Measurements from ENCODE around the gene FAR1.

Gene FAR1

DNA sequence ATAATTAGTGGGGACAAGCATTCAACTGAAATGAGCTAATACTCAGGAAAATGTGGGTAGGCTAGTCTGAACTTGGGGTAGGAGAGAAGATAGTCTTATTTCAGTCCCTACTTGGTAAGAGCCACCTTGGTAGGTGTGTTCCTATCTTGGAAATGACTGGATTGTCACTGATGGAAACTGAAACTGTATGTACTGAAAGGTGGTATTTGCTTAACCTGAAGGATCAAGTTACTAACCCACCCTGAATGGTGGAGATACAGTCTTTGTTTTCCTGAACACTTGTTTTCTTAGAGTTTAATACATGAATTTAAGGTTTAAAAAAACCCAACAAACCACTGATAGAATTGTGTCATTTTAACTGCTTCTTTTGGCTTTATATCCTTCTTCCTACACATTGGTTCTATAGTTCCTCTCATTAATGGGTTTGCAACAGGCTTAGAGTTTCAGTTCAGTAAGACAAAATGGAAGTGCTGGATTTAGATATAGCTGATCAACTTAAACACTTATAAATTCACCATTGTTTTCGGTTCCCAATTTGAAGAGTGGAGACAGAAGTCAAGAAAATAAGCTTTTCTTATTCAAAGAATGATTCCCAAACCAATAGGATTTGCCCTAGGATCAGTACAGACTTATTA is 4.2 kb downstream of the FAR1 start:
- DNase-seq: no peak

DNA sequence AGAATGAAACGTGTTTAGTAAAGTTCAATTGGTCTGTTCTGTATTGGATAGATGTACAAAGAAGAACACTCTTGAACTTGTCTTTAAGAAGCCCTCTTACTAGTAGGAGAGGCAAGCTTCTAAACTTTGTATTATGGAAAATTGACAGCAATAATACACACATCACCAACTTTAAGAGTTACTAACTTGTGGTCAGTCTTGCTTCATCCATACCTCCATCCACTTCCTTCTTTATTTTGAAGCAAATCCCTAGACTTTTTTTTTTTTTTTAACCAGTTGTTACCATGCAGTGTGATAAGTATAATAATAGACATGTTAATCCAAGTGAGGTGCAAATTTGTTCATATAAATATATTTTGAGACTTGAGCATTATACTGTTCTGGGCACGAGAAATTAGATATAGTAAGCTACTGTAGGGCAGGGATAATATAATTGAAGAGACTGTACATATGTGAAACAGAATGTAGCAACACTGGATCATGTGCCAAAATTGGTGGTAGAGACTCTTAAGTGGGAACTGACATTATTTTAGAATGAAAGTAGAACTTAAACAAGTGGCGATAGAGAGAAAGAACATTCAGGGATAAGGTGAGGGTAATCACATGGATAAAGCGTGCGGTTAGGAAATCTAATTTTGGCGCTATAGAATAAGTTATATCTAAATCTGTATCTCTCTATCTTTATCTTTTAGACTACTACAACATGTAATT is 6.5 kb downstream of the FAR1 start:
- DNase-seq: no peak

DNA sequence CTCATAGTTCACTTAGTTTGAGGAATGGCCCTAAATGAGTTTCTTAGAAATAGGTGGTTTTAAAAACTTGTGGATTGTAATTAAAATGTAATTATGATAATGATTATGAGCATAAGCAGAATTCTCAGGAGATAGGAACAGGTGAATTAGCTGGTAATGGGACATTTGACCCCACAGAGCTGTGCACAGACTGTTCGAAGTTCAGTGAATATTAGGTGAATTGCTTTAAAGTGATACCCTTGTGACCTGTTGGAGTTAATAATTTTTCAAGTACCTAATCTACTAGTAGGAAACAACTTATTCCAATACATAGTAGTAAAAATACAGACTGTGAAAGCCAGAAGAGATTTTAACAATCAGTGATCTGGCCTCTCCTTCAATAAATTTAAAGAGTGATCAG is 8.1 kb downstream of the FAR1 start:
- DNase-seq: no peak

DNA sequence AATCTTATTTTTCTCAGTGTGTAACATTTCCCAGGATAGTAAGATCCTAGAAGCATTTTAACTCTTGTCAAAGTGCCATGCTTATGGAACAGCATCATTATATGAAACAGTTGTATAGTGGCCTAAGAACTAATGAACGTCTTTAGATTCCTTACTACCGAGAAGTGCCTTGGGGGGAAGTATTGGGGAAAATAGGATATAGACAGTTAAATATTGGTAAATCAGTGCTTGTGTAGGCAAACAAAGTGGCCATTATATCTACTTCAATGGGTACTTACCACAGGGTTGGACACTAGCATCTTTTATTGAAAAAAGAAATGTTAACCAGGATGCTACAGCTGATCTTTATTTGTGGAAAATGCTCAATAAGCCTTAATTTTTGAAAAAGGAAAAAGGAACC is 11.3 kb downstream of the FAR1 start:
- DNase-seq: no peak

DNA sequence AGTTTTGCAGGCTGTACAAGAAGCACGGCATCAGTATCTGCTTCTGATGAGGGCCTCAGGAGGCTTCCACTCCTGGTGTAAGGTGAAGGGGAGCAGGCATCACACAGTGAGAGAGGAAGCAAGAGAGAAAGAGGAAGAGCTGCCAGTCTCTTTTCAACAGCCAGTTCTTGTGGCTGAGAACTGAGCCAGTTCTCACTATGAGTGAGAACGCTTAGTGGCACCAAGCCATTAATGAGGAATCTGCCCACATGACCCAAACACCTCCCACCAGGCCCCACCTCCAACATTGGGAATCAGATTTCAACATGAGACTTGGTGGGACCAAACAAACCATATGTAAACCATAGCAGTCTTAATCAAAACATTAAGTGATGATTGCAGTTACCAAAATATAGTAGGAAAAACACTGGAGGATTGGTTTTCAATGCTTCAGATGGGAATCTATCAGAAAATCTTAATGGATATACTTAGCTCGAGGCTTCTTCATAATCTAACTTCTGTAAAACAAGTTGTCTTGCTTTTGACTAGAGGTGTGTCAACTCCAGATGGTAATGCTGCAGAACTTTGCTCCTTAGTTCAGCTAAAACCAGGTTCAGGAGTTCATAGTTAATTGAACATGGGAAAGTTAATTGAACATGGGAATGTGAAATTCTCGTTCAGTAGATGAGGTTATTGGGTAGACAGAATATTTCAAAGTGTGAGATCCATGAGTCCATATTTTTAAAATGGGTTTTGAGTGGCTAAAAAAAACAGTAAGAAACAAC is 12.2 kb downstream of the FAR1 start:
- DNase-seq: no peak

DNA sequence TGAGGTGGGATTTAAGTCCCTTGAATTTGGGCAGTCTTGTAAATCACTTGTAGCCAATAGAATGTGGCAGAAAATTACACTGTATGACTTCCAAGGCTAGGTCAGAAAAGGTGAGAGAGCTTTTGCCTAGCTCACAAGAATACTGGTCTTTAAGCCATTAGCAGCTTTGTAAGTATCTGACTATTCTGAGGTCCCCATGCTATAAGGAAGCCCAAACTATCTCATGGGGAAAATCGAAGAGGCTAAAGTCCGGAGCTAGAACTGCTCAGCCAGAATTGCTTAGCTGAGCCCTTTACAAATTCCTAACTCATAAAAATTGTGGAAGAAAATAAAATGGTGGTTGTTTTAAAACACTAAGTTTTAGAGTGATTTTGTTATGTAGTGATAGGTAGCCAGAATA is 13.0 kb downstream of the FAR1 start:
- DNase-seq: no peak

DNA sequence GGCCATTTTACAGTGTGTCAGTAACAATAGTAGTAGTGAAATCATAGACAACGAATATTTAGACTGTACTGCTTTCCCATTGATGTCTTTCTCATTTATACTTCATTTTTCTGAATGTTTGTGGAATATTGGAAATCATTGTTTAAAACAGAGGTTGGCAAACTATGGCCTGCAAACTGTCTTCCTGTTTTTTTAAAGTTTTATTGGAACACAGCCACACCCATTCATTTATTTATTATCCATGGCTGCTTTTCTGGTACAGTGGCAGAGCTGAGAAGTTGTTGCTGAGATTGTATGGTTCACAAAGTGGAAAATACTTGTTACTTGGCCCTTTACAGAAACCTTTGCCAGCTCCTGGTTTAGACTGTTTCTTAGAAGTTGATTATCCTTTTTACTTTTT is 13.7 kb downstream of the FAR1 start:
- DNase-seq: no peak

DNA sequence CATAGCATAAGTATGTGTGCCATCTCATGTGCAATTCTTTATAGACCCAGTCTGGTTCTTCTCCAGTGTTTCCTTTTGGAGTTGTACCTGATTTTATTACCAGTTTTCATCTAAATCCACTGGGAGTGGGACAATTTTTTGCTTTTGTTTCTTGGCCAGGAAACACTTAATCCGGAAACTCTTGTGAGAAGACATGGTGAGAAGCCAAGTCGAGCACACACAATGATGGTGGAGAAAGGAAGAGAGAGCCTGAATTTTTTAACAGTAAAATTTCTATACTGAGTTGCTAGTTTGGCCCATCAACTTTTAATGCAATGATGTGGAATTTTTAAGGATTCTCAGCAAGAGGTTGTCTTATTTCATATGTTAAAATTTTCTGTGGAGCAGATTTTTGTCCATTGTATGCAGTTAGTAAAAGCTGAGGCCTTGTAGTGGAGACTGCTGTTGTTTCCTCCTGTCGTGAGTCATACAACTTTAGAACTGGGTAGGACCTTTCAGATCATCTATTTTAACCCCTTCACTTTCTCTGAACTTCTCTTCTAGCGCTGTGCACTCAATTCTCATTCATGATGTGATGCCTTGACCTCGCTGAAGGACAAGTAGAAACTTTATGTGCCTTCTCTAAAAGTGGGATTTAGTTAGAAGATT is 17.1 kb downstream of the FAR1 start:
- no peak for DNase-seq

DNA sequence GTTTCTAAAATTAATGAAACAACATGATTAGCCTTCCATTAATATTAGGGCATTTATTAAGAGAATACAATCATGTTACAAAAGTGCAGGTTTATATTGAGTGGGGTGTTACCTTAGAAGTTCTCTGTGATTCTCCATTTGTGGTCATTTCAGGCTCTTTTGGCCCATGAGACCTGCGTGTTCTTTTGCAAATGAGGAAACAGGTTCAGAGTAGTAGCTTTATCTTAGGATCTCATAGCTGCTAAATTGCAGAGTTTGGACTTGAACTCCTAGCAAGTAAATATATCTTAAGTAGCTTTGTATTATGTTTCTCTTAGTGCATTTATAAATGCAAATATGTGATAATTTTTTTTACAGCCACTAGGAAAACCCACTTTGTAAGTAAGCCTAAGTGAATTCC is 18.3 kb downstream of the FAR1 start:
- DNase-seq: no peak

DNA sequence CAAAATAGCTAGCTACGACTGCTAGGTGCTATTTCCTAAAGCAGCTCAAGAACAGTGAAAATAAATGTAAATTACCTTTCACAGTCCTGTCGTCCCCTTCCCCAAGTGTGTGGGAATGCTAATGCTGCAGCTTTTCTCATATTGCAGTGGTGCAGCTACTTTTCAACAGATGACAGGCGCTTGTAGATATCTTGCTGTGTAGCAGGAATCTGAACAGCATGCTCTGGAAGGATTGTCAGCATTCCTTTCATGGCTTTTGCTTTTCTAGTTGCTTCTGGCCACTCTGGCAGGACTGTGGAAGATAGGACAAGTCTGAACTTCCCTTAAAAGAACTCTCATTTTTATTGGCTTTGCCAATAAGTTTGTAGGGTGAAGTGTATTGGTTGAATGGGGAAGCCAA is 18.8 kb downstream of the FAR1 start:
- DNase-seq: no peak

DNA sequence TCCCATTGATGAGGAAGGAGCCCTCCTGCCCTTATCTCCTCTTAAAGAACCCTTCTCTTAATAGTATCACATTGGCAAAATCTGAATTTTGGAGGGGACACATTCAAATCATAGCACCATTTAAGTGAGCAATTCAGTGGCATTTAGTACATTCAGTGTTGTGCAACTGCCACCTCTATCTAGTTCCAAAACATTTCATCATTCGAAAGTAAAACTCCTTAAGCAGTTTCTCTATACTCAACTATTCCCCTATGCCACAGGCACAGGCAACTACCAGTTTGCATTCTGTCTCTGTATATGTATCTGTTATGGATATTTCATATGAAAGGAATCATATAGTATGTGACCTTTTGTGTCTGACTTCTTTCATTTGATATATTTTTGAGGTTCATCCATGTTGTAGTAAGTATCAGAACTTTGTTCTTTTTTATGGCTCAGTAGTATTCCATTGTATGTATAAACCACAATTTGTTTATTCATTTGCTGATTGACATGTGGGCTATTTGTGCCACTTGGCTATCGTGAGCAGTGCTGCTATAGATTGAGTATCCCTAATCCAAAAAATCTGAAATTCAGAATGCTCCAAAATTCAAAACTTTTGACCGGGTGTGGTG is 22.9 kb downstream of the FAR1 start:
- no peak for DNase-seq

DNA sequence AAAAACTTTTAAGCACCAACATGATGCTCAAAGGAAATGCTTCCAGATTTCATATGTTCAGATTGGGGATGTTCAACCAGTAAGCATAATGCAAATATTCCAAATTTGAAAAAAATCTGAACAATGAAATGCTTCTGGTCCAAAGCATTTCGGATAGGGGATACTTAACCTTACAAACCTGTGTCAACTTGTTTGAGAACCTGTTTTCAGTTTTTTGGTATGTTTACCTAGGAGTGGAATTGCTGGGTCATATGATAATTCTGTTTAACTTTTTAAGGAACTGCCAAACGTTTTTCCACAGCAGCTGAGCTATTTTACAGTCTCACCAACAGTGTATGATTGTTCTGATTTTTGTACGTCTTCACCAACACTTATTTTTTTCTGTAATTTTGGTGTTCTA is 23.7 kb downstream of the FAR1 start:
- no peak for DNase-seq

DNA sequence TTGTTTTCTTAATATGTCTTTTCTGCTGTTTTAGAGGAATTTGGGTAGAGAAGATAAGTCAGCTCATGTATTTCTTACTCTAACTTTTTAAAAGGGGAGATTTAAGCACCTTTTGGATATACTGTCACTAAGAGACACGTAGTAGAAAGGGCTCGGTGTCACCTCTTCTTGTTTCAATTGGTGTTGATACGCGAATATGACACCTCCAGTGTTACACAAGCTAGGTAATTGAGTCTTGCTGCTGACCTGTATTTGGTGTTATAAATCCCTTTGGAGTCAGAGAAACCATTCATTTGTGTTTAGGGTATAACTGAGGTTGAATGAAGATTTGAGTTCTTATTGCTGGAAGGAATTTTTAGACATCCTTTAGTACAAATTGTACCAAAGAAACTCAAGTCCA is 25.6 kb downstream of the FAR1 start:
- no peak for DNase-seq

DNA sequence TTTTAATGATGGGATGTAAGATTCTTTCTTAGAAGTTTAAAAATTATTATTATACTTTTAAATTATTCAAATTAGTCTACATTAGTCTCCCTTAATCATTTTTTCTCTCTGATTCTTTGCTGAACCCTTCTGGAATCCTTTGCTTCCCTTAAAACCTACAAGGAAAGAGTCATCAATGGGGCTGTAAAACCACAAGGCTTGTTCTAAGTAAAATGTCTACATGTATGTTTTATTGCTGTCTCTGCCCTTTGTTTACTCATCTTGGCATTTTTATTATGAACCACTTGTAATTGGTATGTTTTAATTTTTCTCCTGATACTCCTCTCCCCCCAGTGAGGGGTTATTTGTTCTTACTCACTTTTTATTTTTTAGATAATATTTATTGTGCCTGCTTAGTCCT is 27.4 kb downstream of the FAR1 start:
- no peak for DNase-seq

DNA sequence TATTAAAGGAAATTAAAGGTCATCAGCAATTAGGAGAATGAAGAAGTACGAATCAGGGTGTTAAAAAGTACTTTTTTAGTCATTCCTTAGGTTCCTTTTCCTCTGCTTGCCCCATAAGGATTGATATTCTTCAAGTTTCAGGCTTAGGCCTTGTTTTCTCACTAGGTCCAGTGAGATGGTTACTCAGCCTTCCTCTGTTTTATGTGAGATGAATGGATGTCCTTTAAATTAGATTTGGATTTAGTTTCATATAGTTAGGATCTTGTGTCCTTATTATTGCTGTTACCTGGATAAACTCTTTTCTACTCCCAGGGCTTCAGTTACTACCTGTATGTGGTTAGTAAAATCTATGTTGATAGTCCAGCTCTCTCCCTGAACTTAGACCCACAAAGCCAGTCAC is 29.2 kb downstream of the FAR1 start:
- DNase-seq: no peak

DNA sequence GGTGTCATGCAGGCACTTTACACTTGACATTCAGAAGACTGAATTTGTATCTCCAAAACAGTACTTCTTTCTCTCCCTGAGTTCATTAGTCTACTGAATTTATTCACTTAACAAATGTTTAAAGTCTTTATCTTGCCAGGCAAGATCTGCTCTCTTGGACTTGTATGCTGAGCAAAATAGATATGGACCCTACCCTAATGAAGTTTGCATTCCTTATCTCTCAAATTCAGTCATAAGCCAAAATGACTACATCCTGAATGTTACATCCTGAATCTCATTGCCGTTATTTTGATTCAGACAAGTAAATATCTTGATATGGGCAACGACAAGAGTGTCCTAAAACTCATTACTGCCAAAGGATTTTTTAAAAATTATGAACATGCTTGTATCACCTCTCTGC is 29.7 kb downstream of the FAR1 start:
- DNase-seq: no peak

DNA sequence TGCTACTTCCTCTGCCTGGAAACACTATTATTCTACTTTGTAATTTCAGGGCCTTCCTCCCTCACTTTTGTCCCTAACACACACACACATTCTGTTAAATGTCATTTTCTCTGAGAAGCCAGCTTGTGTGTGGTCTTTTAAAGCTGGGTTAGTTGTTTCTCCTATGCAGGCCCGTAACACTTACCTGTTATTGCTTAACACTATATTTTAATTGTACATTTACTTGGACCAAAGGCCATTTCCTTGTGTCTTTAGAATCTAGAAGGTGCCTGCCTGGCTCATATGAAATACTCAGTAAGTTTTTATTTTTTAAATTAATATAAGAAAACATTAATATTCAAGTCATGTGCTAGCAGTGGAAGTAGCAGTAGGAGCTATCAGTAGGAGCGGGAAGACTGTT is 30.6 kb downstream of the FAR1 start:
- no peak for DNase-seq

DNA sequence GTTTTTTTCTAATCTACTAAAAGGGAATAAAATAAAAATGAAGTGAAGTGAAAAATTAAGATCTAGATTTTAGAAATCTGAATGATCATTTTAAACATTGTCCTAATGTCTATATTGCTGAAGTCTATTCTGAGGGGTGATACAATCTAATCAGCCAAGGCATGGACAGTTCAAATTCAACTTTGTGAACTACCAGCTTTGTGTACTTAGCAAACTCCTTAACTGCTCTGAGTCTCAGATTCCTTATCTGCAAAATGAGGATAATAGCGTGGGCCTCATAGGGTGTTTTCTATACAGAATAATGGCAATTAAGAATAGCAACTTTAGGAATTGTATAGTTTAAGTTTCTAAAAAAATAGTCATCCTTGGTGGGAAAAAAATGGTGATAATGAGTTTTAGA is 31.4 kb downstream of the FAR1 start:
- no peak for DNase-seq

DNA sequence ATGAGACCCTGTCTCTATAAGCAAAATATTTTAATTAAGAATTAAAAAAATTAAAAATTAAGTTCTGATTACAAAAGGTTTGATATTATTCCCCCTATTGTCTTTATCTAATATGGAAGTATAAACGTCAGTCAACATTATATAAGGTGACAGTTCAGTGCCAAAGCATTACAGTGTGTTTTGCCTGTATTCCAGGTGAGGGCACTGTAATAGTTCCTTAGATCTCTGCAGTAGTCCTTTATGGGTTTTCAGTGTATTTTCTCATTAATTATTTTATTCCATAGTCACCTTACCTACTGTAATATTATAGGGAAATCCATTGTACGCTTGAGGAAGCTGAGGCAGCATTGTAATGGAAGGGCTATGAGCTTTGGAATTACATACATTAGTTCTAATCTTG is 33.0 kb downstream of the FAR1 start:
- no peak for DNase-seq

DNA sequence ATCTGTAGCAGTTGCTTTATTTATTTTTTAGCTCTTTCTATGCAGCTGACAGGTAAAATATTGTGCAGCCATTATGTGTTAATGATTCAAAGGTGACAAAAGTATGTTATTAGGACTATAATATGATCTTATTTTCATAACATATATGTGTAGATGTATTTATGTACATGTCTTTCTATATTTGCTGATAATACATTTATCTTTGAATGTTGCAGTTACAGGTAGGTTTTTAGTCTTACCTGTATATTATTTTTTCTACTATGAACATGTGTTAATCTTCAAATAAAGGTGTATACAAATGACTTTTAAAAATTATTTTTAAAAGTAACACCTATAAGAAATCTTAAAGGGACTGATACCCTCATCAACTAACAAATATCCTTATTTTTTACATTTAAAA is 33.6 kb downstream of the FAR1 start:
- no peak for DNase-seq

DNA sequence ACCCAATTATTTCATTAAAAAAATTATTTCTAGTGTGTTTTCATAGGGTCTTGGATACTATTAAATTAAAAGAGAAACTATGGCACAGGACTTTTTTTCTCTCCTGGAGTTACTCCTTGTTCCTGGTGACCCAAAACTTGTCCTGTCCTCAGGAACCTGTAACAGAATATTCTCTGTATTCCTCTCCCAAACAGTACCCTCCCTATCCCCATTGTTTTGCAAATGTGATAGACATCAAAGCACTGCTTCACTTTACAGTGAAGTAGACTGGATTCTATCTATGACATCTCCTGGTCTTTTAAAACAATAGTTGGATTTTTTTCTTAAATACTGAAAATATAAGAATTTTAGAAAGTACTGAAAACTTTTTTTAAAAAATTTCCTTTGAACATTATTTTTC is 37.2 kb downstream of the FAR1 start:
- DNase-seq: no peak

DNA sequence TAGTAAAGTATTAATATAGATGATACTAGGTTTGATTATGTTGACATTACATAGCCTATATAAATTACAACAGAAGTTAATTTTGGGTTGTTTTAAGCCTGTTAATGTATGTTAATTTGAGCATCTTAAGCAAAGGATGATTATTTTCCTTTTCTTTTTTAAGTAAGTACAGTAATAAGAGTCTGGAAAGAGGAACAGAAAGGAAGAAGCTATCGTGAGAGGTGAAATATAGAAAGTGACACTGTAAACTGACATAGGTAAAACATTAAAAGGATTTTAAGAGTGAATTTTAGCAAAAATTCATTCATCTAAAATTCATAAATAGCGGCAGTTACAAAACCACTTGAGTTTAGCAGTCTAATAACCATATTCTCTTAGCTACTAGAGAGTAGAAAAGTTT is 45.5 kb downstream of the FAR1 start:
- no peak for DNase-seq

DNA sequence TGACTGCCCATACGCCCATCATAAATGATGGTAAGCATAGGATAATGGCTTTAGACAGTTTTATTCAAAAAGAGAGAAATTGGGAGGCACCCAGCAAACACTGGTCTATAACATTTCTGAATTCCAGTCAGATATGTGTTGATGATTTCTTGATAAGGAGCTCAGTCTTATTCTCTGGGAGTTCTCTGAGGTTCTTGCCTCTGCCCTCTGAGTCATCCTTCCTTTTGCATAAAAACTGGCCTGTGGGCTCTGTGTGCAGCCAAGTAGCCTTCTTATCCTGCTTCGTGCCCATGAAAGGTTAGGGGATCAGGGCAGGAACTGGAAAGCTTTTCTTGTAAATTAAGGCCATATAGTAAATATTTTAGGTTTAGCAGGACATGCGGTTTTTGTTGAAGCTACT is 48.9 kb downstream of the FAR1 start:
- DNase-seq: no peak

DNA sequence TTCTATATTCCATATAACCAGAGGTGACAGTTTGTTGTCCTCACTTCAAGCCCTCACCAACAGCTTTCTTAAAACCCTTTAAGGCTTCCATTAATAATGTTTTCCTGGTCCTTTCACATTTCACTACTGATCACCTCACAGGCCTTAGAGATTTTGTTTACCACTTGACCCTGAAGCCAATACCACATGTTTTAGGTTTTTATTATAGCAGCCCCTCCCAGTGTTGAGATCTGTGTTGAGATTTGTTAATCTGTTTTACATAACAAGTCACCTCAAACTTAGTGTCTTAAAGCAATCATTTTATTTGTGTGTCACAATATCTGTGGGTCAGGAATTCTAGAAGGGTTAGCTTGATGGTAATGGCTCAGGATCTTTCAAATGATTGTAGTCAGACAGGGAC is 49.9 kb downstream of the FAR1 start:
- DNase-seq: no peak

All from cortex of kidney (tissue), 1 donor.